Gastroesophageal sphincter (tissue), 3 donors: Measurements from ENCODE around the gene TRPM7.
"Not testable (repeated sequence)": the region's sequence is repeated elsewhere in the genome, so short reads cannot be mapped to it uniquely, and the experiment has no call there.

Experiments
- CTCF ChIP-seq, 4 experiments: fragments of 200-600 bp in 2 of 4; fragments of 450-650 bp in 2 of 4; sonication (generic) in 1 of 4; IDR thresholded peaks; one replicate each; pipeline ENCODE4 v1.5.1; 2017 to 2019; ENCODE audit warnings: antibody characterized with exemption in 4 of 4, mild to moderate bottlenecking in 2 of 4, moderate library complexity in 2 of 4
- EP300 ChIP-seq: sonication (generic); formaldehyde crosslinking; IDR thresholded peaks from one replicate; pipeline ENCODE4 v1.6.1; 2017; ENCODE audit warnings: antibody characterized with exemption, mild to moderate bottlenecking
- POLR2A ChIP-seq, 2 donors: fragments of 450-650 bp; IDR thresholded peaks; one replicate each; pipeline ENCODE4 v1.6.1; 2017; ENCODE audit warnings: antibody characterized with exemption in 2 of 2, mild to moderate bottlenecking in 2 of 2, moderate library complexity in 1 of 2
- POLR2AphosphoS5 ChIP-seq: sonication (generic); formaldehyde crosslinking; IDR thresholded peaks from one replicate; pipeline ENCODE4 v1.6.1; 2017; ENCODE audit warnings: antibody characterized with exemption

GRCh38 chr15:50573842-50574241 is 112.8 kb downstream of the TRPM7 start:
- TF ChIP-seq EP300; CTCF (IDR thresholded peaks at IDR 0.05); POLR2AphosphoS5; POLR2A (IDR thresholded peaks at IDR 0.05): not testable (repeated sequence)
